Activated CD4-positive, alpha-beta memory T cell treated with anti-CD3 and anti-CD28 coated beads for 36 hours (primary cell): Measurements from ENCODE around the gene SGSM1. TPM values are rescaled to one million over a fixed set of nuclear protein-coding genes. Genes with fewer than 3 reads are reported as not detected.
"Not testable (repeated sequence)": the region's sequence is repeated elsewhere in the genome, so short reads cannot be mapped to it uniquely, and the experiment has no call there.

Source experiments
- CTCF ChIA-PET: fragments of 350-600 bp; sonication (Branson Sonifier 250); formaldehyde crosslinking; loops from one replicate; lab custom pipeline; 2021; ENCODE audit warnings: antibody characterized with exemption, inconsistent platforms; lab: Charles Lee
- POLR2A ChIA-PET: fragments of 350-600 bp; sonication (Branson Sonifier 250); formaldehyde crosslinking; loops from one replicate; lab custom pipeline; 2021; ENCODE audit warnings: antibody characterized with exemption; lab: Charles Lee
- DNase-seq: peaks from one replicate; pipeline ENCODE4 v3.0.0-alpha.2; 2020
- H3K27ac Mint-ChIP-seq: one replicate; pipeline ENCODE4 v1.8.0; 2021; ENCODE audit warnings: mixed read lengths
- H3K27me3 Mint-ChIP-seq: one replicate; pipeline ENCODE4 v1.8.0; 2021; ENCODE audit warnings: mixed read lengths
- H3K36me3 Mint-ChIP-seq: one replicate; pipeline ENCODE4 v1.8.0; 2021; ENCODE audit warnings: mixed read lengths
- H3K4me1 Mint-ChIP-seq: one replicate; pipeline ENCODE4 v1.8.0; 2021; ENCODE audit warnings: low read depth, mixed read lengths
- H3K4me3 Mint-ChIP-seq: one replicate; pipeline ENCODE4 v1.8.0; 2021; ENCODE audit warnings: mild to moderate bottlenecking, mixed read lengths
- H3K9me3 Mint-ChIP-seq: one replicate; pipeline ENCODE4 v1.8.0; 2021; ENCODE audit warnings: mixed read lengths
- intact Hi-C: fragments of 100-400 bp; cut with micrococcal nuclease; formaldehyde crosslinking; loops from one replicate; pipeline ENCODE4 v1.15.1; 2023
- total RNA-seq, 2 experiments: library from RNA; stranded (reverse); gene quantifications; one replicate each; pipeline ENCODE4 v1.2.3, GENCODE V29; 2021

Gene SGSM1
- total RNA-seq, 2 experiments from 2014 or later = 0.29 to 0.38 TPM

DNA sequence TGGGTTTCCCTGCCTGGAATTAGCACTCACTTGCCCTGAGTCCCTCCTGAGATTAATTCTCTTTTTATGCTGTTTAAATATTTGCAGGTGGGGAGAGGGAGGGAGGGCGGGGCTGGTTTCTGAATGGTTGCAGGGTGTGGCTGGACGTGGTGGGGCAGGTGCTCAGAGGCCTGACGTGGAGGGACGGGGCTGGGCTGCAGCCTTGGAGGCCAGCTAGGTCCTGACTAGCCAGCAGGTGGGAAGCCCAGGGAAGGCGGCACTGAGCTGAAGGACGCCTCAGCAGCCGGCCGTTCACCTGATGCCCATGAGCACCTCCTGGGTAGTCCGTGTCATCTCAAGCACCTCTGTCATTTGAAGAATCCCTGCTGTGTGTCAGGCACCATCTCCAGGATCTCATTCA, 21.3 kb downstream of the SGSM1 start:
- Mint-ChIP-seq H3K36me3 (no peaks in the 10 kb centered on the region), H3K4me1 (no peaks in the 10 kb centered on the region), H3K27me3 (no peaks in the 10 kb centered on the region), H3K9me3 (no peaks in the 10 kb centered on the region), H3K4me3 (no peak overlapping the region), H3K27ac (no peak overlapping the region)
- POLR2A ChIA-PET = no interaction called here
- intact Hi-C loops = no loop called here
- CTCF ChIA-PET = no interaction called here
- no peak for DNase-seq

DNA sequence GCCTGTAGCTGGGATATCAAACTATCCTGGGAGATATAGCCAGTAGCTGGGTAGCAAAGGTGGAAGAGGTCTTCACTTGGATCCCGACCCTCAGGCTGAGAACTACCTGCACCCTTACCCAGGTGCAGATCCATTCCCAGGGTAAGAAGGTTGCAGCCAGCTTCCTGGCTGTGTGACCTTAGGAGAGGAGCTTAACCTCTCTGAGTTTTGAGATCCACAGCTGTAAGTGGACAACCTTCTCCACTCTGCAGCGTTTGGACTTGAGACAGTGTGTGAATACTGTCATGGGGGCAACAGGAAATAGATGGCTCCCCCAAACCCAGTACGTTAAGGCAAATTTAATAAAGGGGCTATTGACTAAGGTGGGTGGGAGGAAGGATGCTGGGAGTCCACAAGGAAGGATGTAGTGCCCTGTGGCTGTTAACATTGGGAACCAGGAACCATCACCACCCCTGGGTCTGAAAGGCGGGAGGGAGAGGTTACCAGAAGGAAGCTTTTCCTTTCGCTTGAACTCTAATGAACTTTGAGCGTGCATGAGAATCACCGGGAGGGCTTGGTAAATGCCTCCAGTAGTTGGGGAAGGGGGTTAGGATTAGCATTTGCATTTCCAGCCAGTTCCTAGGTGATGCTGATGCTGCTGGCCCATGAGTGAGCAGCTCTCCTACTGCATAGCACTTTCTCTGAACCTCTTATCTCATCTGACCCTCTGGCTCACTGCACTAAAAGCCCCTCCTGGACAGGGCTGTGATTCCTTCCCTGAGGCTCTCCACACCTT, 24.4 kb downstream of the SGSM1 start:
- no peaks in the 10 kb centered on the region for H3K4me1 Mint-ChIP-seq
- intact Hi-C loops = no loop called here
- H3K4me3 Mint-ChIP-seq = no peak overlapping the region
- no peak for DNase-seq
- no peak overlapping the region for H3K27ac Mint-ChIP-seq
- H3K9me3 Mint-ChIP-seq = no peaks in the 10 kb centered on the region
- H3K36me3 Mint-ChIP-seq = no peaks in the 10 kb centered on the region
- CTCF ChIA-PET = interaction anchor here (1.1 to 1.2 kb wide), 2 partner anchors 20 to 28 kb away, joined by 3 to 5 read pairs; no protein-coding TSS in a partner anchor
- no peaks in the 10 kb centered on the region for H3K27me3 Mint-ChIP-seq
- POLR2A ChIA-PET = no interaction called here

DNA sequence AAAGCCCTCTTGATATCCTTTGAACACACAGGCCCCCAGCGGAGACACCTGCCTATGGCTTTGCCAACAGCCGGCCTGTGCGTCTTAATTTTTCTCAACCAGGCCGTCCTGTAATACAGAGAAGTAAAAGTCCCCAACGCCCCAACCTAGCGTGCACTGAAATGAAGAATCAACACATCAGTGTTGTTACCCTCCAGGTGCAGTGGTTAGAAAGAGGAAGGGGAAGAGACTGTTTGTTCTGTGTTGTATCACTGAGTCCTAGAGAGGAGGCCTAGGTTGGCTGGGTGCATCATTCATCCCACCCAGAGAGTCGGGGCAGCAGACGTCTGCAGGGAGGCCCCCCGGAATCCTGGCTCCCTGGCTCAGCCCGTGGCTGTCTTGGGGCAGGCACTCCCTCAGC, 25.7 kb downstream of the SGSM1 start:
- ChIA-PET CTCF (interaction anchor here (1.5 kb wide), 1 partner anchor 18 kb away, joined by 3 read pairs; no protein-coding TSS in a partner anchor), POLR2A (no interaction called here)
- Mint-ChIP-seq H3K4me1 (peaks cover 4% of the 10 kb centered on the region), H3K27ac (no peak overlapping the region), H3K36me3 (no peaks in the 10 kb centered on the region), H3K9me3 (no peaks in the 10 kb centered on the region), H3K4me3 (no peak overlapping the region), H3K27me3 (no peaks in the 10 kb centered on the region)
- no peak for DNase-seq
- intact Hi-C loops = no loop called here

GRCh38 chr22:24833881-24834495, 28.0 kb downstream of the SGSM1 start:
- intact Hi-C loops = no loop called here
- POLR2A ChIA-PET = no interaction called here
- no peaks in the 10 kb centered on the region for H3K27me3 Mint-ChIP-seq
- H3K27ac Mint-ChIP-seq = no peak overlapping the region
- H3K4me3 Mint-ChIP-seq = no peak overlapping the region
- no peaks in the 10 kb centered on the region for H3K9me3 Mint-ChIP-seq
- no peaks in the 10 kb centered on the region for H3K36me3 Mint-ChIP-seq
- CTCF ChIA-PET = interaction anchor here (0.6 to 2.8 kb wide), 3 partner anchors 31 to 68 kb away, joined by 3 to 10 read pairs (median 4); no protein-coding TSS in a partner anchor
- DNase-seq = no peak
- H3K4me1 Mint-ChIP-seq = peaks cover 4% of the 10 kb centered on the region

- Mint-ChIP-seq H3K36me3 (no peaks in the 10 kb centered on the region), H3K27ac (no peak overlapping the region)
Measured at GRCh38 chr22:24834845-24835570, 29.0 kb downstream of the SGSM1 start.

GRCh38 chr22:24836282-24836681, 30.3 kb downstream of the SGSM1 start:
- no peaks in the 10 kb centered on the region for H3K36me3 Mint-ChIP-seq
- H3K4me1 Mint-ChIP-seq = peaks cover 4% of the 10 kb centered on the region
- intact Hi-C loops = loop anchor here (5.0 kb wide), 1 partner anchor 69 kb away; no protein-coding TSS in a partner anchor
- H3K9me3 Mint-ChIP-seq = no peaks in the 10 kb centered on the region
- H3K27me3 Mint-ChIP-seq = no peaks in the 10 kb centered on the region
- no peak overlapping the region for H3K4me3 Mint-ChIP-seq
- H3K27ac Mint-ChIP-seq = no peak overlapping the region
- POLR2A ChIA-PET = no interaction called here
- CTCF ChIA-PET = no interaction called here
- no peak for DNase-seq

More at GRCh38 chr22:24834845-24835570, 29.0 kb downstream of the SGSM1 start:
- no peaks in the 10 kb centered on the region for H3K9me3 Mint-ChIP-seq
- H3K4me1 Mint-ChIP-seq = peaks cover 4% of the 10 kb centered on the region
- H3K4me3 Mint-ChIP-seq = no peak overlapping the region
- intact Hi-C loops = loop anchor here (5.0 kb wide), 1 partner anchor 68 kb away; no protein-coding TSS in a partner anchor
- CTCF ChIA-PET = interaction anchor here (2.8 kb wide), 1 partner anchor 65 kb away, joined by 10 read pairs; no protein-coding TSS in a partner anchor
- POLR2A ChIA-PET = no interaction called here
- H3K27me3 Mint-ChIP-seq = no peaks in the 10 kb centered on the region
- no peak for DNase-seq

GRCh38 chr22:24837517-24837916, 31.5 kb downstream of the SGSM1 start:
- H3K36me3 Mint-ChIP-seq, POLR2A ChIA-PET, H3K27me3 Mint-ChIP-seq, H3K4me1 Mint-ChIP-seq, H3K9me3 Mint-ChIP-seq, DNase-seq, H3K27ac Mint-ChIP-seq, H3K4me3 Mint-ChIP-seq: not testable (repeated sequence)
- intact Hi-C loops = loop anchor here (5.0 kb wide), 1 partner anchor 70 kb away; no protein-coding TSS in a partner anchor
- CTCF ChIA-PET = interaction anchor here (1.0 to 2.1 kb wide), 5 partner anchors 12 to 70 kb away, joined by 3 to 15 read pairs (median 6); no protein-coding TSS in a partner anchor

- intact Hi-C loops = no loop called here
- ChIA-PET CTCF (interaction anchor here (1.8 to 2.1 kb wide), 2 partner anchors 9 to 73 kb away, joined by 8 to 12 read pairs; no protein-coding TSS in a partner anchor), POLR2A (no interaction called here)
- no peak for DNase-seq
- Mint-ChIP-seq H3K9me3 (no peaks in the 10 kb centered on the region), H3K4me1 (peaks cover 7% of the 10 kb centered on the region), H3K27ac (no peak overlapping the region), H3K4me3 (no peak overlapping the region), H3K27me3 (no peaks in the 10 kb centered on the region), H3K36me3 (no peaks in the 10 kb centered on the region)
Measured at GRCh38 chr22:24841261-24841660, 35.2 kb downstream of the SGSM1 start.

GRCh38 chr22:24843048-24843447, 37.0 kb downstream of the SGSM1 start:
- Mint-ChIP-seq H3K27ac (no peak overlapping the region), H3K4me3 (no peak overlapping the region), H3K9me3 (no peaks in the 10 kb centered on the region), H3K4me1 (peaks cover 3% of the 10 kb centered on the region), H3K36me3 (no peaks in the 10 kb centered on the region), H3K27me3 (no peaks in the 10 kb centered on the region)
- CTCF ChIA-PET = interaction anchor here (0.6 to 1.2 kb wide), 2 partner anchors 10 to 96 kb away, joined by 3 to 5 read pairs; no protein-coding TSS in a partner anchor
- intact Hi-C loops = no loop called here
- no peak for DNase-seq
- POLR2A ChIA-PET = no interaction called here

- intact Hi-C loops = no loop called here
- ChIA-PET CTCF (interaction anchor here (0.6 to 9.0 kb wide), 3 partner anchors 67 to 75 kb away, joined by 3 to 162 read pairs (median 4); no protein-coding TSS in a partner anchor), POLR2A (no interaction called here)
- Mint-ChIP-seq H3K27ac (no peak overlapping the region), H3K27me3 (no peaks in the 10 kb centered on the region), H3K9me3 (no peaks in the 10 kb centered on the region), H3K36me3 (no peaks in the 10 kb centered on the region), H3K4me3 (no peak overlapping the region), H3K4me1 (peaks cover 3% of the 10 kb centered on the region)
- no peak for DNase-seq
Measured at GRCh38 chr22:24845041-24845898, 39.3 kb downstream of the SGSM1 start.

- no peaks in the 10 kb centered on the region for H3K9me3 Mint-ChIP-seq
Measured at GRCh38 chr22:24847490-24847889, 41.5 kb downstream of the SGSM1 start.

More at GRCh38 chr22:24847490-24847889, 41.5 kb downstream of the SGSM1 start:
- ChIA-PET POLR2A (no interaction called here), CTCF (interaction anchor here (1.2 to 9.0 kb wide), 2 partner anchors 78 to 88 kb away, joined by 4 to 162 read pairs; no protein-coding TSS in a partner anchor)
- Mint-ChIP-seq H3K4me1 (peaks cover 3% of the 10 kb centered on the region), H3K27me3 (no peaks in the 10 kb centered on the region), H3K4me3 (no peak overlapping the region), H3K27ac (no peak overlapping the region), H3K36me3 (no peaks in the 10 kb centered on the region)
- no peak for DNase-seq
- intact Hi-C loops = no loop called here
